ENCODE data around the gene ASXL3. TPM values are rescaled to one million over a fixed set of nuclear protein-coding genes. Genes with fewer than 3 reads are reported as not detected.

Gene ASXL3
- total RNA-seq, 1 donor from 2014 or later: 8.2 TPM

DNA sequence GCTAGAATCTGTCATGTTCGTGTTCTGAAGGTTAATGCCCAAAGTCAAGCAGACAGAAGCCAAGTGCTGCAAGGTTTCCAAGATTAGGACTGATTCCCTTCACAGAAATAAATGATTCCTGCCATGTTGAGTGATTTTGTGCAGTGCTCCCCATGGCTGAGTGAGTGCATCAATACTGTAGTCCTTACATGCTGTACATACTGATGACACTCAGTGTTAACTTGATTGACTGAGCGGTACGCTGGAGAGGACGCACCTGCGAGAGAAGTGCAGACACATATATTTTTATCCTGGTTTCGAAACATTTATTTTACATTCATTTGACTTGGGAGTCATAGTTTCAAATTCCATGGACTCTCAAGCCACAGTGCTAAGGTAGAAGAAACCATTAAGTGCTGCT lies 92.0 kb downstream of the ASXL3 start:
- Mint-ChIP-seq H3K36me3 (ENCODE audit: low read depth, unreplicated experiment) (peaks cover 6% of the 10 kb centered on the region), H3K9me3 (ENCODE audit: unreplicated experiment) (no peaks in the 10 kb centered on the region), H3K4me1 (ENCODE audit: low read depth, unreplicated experiment) (peaks cover under 1% of the 10 kb centered on the region), H3K4me3 (ENCODE audit: unreplicated experiment) (no peak overlapping the region), H3K27me3 (ENCODE audit: low read depth, unreplicated experiment) (no peaks in the 10 kb centered on the region), H3K27ac (ENCODE audit: unreplicated experiment) (no peak overlapping the region)
- H3K27ac ChIP-seq (ENCODE audit: low read depth, low read length): no peak overlapping the region
- FAIRE-seq (no peak), DNase-seq (ENCODE audit: low read depth) (no peak)
- no peak overlapping the region for H2AFZ ChIP-seq (ENCODE audit: low read depth, low read length)
- no peaks in the 10 kb centered on the region for H3K27me3 ChIP-seq (ENCODE audit: insufficient read depth, low read length)
- no peak overlapping the region for H3K9ac ChIP-seq (ENCODE audit: low read length)
- H4K20me1 ChIP-seq (ENCODE audit: insufficient read depth, low read length): no peaks in the 10 kb centered on the region
- TF ChIP-seq EZH2 (IDR thresholded peaks at IDR 0.05; ENCODE audit: insufficient read depth, low read length): no peak
- TF ChIP-seq, protein P1, sequence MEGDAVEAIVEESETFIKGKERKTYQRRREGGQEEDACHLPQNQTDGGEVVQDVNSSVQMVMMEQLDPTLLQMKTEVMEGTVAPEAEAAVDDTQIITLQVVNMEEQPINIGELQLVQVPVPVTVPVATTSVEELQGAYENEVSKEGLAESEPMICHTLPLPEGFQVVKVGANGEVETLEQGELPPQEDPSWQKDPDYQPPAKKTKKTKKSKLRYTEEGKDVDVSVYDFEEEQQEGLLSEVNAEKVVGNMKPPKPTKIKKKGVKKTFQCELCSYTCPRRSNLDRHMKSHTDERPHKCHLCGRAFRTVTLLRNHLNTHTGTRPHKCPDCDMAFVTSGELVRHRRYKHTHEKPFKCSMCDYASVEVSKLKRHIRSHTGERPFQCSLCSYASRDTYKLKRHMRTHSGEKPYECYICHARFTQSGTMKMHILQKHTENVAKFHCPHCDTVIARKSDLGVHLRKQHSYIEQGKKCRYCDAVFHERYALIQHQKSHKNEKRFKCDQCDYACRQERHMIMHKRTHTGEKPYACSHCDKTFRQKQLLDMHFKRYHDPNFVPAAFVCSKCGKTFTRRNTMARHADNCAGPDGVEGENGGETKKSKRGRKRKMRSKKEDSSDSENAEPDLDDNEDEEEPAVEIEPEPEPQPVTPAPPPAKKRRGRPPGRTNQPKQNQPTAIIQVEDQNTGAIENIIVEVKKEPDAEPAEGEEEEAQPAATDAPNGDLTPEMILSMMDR (IDR thresholded peaks at IDR 0.05; ENCODE audit: insufficient read depth, low read depth, low read length): no peak
- H3K79me2 ChIP-seq (ENCODE audit: insufficient read depth, low read length): no peaks in the 10 kb centered on the region
- no peaks in the 10 kb centered on the region for H3K4me1 ChIP-seq (ENCODE audit: insufficient read depth, low read length)
- no peaks in the 10 kb centered on the region for H3K9me3 ChIP-seq (ENCODE audit: insufficient read depth, low read depth, low read length)
- H3K4me2 ChIP-seq (ENCODE audit: low read length): no peak overlapping the region
- H3K36me3 ChIP-seq (ENCODE audit: insufficient read depth, low read length): no peaks in the 10 kb centered on the region
- no peak overlapping the region for H3K4me3 ChIP-seq (ENCODE audit: insufficient read depth, low read depth, low read length)

DNA sequence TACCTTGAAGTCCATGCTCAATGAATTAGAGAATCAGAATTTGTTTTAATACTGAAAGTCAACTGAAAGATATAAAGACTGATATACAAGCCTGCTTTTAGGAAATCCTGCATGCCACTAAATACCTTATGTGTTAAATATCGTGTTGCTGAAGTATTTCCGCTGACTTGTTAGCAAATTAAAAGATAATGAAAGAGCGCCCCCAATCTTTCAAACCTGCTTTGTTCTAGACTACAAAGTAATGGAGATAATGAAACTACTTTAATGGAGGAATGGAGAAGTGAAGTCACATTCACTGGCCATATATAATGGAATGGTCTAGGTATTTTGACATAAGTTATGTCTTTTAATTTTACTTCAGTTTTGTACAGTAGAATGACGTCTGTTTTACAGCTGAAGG lies 95.7 kb downstream of the ASXL3 start:
- no peak for FAIRE-seq

DNA sequence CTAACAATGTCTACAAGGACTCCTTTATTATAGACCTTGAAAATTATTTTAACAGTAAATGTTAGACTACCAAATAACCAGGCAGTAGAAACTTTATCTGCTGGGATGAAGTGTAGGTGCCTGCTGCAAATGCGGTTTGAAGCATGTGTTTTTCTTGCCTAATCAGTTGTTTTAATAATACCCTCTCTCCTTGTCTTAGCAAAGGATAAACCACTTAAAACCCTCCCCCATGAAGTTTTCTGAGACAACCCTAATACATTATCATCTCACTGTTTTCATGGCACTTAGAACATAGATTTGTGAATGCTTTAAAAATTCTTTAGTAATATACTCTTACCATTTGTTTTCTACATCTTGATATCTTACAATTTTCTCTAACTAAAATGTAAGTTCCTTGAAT lies 98.6 kb downstream of the ASXL3 start:
- no peaks in the 10 kb centered on the region for H3K36me3 ChIP-seq (ENCODE audit: insufficient read depth, low read length)
- H3K4me2 ChIP-seq (ENCODE audit: low read length): no peak overlapping the region
- Mint-ChIP-seq H3K27me3 (ENCODE audit: low read depth, unreplicated experiment) (no peaks in the 10 kb centered on the region), H3K36me3 (ENCODE audit: low read depth, unreplicated experiment) (no peaks in the 10 kb centered on the region), H3K4me1 (ENCODE audit: low read depth, unreplicated experiment) (peaks cover 2% of the 10 kb centered on the region), H3K4me3 (ENCODE audit: unreplicated experiment) (no peak overlapping the region), H3K27ac (ENCODE audit: unreplicated experiment) (no peak overlapping the region), H3K9me3 (ENCODE audit: unreplicated experiment) (no peaks in the 10 kb centered on the region)
- H3K4me3 ChIP-seq (ENCODE audit: insufficient read depth, low read depth, low read length): no peak overlapping the region
- no peak overlapping the region for H2AFZ ChIP-seq (ENCODE audit: low read depth, low read length)
- no peaks in the 10 kb centered on the region for H3K9me3 ChIP-seq (ENCODE audit: insufficient read depth, low read depth, low read length)
- H3K27me3 ChIP-seq (ENCODE audit: insufficient read depth, low read length): no peaks in the 10 kb centered on the region
- H3K27ac ChIP-seq (ENCODE audit: low read depth, low read length): no peak overlapping the region
- no peaks in the 10 kb centered on the region for H4K20me1 ChIP-seq (ENCODE audit: insufficient read depth, low read length)
- H3K4me1 ChIP-seq (ENCODE audit: insufficient read depth, low read length): no peaks in the 10 kb centered on the region
- H3K79me2 ChIP-seq (ENCODE audit: insufficient read depth, low read length): no peaks in the 10 kb centered on the region
- DNase-seq (ENCODE audit: low read depth) (no peak), FAIRE-seq (no peak)
- H3K9ac ChIP-seq (ENCODE audit: low read length): no peak overlapping the region
- TF ChIP-seq, protein P1 (IDR thresholded peaks at IDR 0.05; ENCODE audit: insufficient read depth, low read depth, low read length): no peak
- no peak for TF ChIP-seq EZH2 (IDR thresholded peaks at IDR 0.05; ENCODE audit: insufficient read depth, low read length)

More for the DNA sequence above, 95.7 kb downstream of the ASXL3 start:
- Mint-ChIP-seq H3K27ac (ENCODE audit: unreplicated experiment) (no peak overlapping the region), H3K9me3 (ENCODE audit: unreplicated experiment) (no peaks in the 10 kb centered on the region), H3K27me3 (ENCODE audit: low read depth, unreplicated experiment) (no peaks in the 10 kb centered on the region), H3K36me3 (ENCODE audit: low read depth, unreplicated experiment) (peaks cover 4% of the 10 kb centered on the region), H3K4me1 (ENCODE audit: low read depth, unreplicated experiment) (peaks cover 2% of the 10 kb centered on the region), H3K4me3 (ENCODE audit: unreplicated experiment) (no peak overlapping the region)
- no peaks in the 10 kb centered on the region for H3K36me3 ChIP-seq (ENCODE audit: insufficient read depth, low read length)
- no peak overlapping the region for H3K27ac ChIP-seq (ENCODE audit: low read depth, low read length)
- H3K4me1 ChIP-seq (ENCODE audit: insufficient read depth, low read length): no peaks in the 10 kb centered on the region
- H4K20me1 ChIP-seq (ENCODE audit: insufficient read depth, low read length): no peaks in the 10 kb centered on the region
- H3K4me3 ChIP-seq (ENCODE audit: insufficient read depth, low read depth, low read length): no peak overlapping the region
- no peak for TF ChIP-seq EZH2 (IDR thresholded peaks at IDR 0.05; ENCODE audit: insufficient read depth, low read length)
- TF ChIP-seq, protein P1 (IDR thresholded peaks at IDR 0.05; ENCODE audit: insufficient read depth, low read depth, low read length): no peak
- no peak overlapping the region for H3K9ac ChIP-seq (ENCODE audit: low read length)
- no peak overlapping the region for H3K4me2 ChIP-seq (ENCODE audit: low read length)
- no peak overlapping the region for H2AFZ ChIP-seq (ENCODE audit: low read depth, low read length)
- DNase-seq (ENCODE audit: low read depth): no peak
- no peaks in the 10 kb centered on the region for H3K9me3 ChIP-seq (ENCODE audit: insufficient read depth, low read depth, low read length)
- H3K79me2 ChIP-seq (ENCODE audit: insufficient read depth, low read length): no peaks in the 10 kb centered on the region
- H3K27me3 ChIP-seq (ENCODE audit: insufficient read depth, low read length): no peaks in the 10 kb centered on the region
